Gastrocnemius medialis (tissue), 4 donors: ENCODE measurements around the gene ATF1.

Experiments used
- POLR2A ChIP-seq, 2 donors: fragments of 450-650 bp; IDR thresholded peaks; one replicate each; pipeline ENCODE4 v1.6.1; 2017; ENCODE audit warnings: antibody characterized with exemption in 2 of 2, mild to moderate bottlenecking in 2 of 2, moderate library complexity in 2 of 2
- TF ChIP-seq, protein P1 (sequence below), 5 experiments: fragments of 450-650 bp in 3 of 5; fragments of 200-600 bp in 2 of 5; sonication (generic) in 2 of 5; IDR thresholded peaks in 4 of 5; conservative IDR thresholded peaks in 1 of 5; 1 replicate in 4 of 5; 2 replicates in 1 of 5; pipeline ENCODE4 v1.5.1; 2016 to 2019; ENCODE audit warnings: antibody characterized with exemption in 5 of 5, mild to moderate bottlenecking in 3 of 5, moderate library complexity in 3 of 5

- TF ChIP-seq, protein P1, sequence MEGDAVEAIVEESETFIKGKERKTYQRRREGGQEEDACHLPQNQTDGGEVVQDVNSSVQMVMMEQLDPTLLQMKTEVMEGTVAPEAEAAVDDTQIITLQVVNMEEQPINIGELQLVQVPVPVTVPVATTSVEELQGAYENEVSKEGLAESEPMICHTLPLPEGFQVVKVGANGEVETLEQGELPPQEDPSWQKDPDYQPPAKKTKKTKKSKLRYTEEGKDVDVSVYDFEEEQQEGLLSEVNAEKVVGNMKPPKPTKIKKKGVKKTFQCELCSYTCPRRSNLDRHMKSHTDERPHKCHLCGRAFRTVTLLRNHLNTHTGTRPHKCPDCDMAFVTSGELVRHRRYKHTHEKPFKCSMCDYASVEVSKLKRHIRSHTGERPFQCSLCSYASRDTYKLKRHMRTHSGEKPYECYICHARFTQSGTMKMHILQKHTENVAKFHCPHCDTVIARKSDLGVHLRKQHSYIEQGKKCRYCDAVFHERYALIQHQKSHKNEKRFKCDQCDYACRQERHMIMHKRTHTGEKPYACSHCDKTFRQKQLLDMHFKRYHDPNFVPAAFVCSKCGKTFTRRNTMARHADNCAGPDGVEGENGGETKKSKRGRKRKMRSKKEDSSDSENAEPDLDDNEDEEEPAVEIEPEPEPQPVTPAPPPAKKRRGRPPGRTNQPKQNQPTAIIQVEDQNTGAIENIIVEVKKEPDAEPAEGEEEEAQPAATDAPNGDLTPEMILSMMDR (IDR thresholded peaks at IDR 0.05 in 4 of 5, conservative IDR thresholded peaks at IDR 0.05 in 1 of 5): no peak
- TF ChIP-seq POLR2A (IDR thresholded peaks at IDR 0.05): no peak
Measured at GRCh38 chr12:50745861-50746260, 18.0 kb upstream of the ATF1 start.
